Liver (tissue), 3 donors: Measurements from ENCODE around the gene DEPDC5.
"Not testable (repeated sequence)": the region's sequence is repeated elsewhere in the genome, so short reads cannot be mapped to it uniquely, and the experiment has no call there.

Experiments
- EGR1 ChIP-seq, 2 donors: IDR thresholded peaks; 2 replicates each; pipeline ENCODE4 v1.6.1; 2016 to 2018; ENCODE audit warnings: antibody characterized with exemption in 2 of 2, low read depth in 2 of 2
- FOXA1 ChIP-seq: IDR thresholded peaks from 2 replicates; pipeline ENCODE4 v1.6.1; 2016; ENCODE audit warnings: antibody characterized with exemption
- GABPA ChIP-seq, 2 donors: IDR thresholded peaks in 1 of 2; conservative IDR thresholded peaks in 1 of 2; 2 replicates each; pipeline ENCODE4 v1.6.1; 2016; ENCODE audit warnings: antibody characterized with exemption in 2 of 2, mild to moderate bottlenecking in 1 of 2, moderate library complexity in 1 of 2
- MAX ChIP-seq: IDR thresholded peaks from 2 replicates; pipeline ENCODE4 v1.6.1; 2016; ENCODE audit warnings: antibody characterized with exemption
- REST ChIP-seq: IDR thresholded peaks from 2 replicates; pipeline ENCODE4 v1.6.1; 2016; ENCODE audit warnings: antibody characterized with exemption, mild to moderate bottlenecking
- SP1 ChIP-seq: IDR thresholded peaks from 2 replicates; pipeline ENCODE4 v1.6.1; 2018; ENCODE audit warnings: antibody characterized with exemption, mild to moderate bottlenecking
- TAF1 ChIP-seq: conservative IDR thresholded peaks from 2 replicates; pipeline ENCODE4 v1.6.1; 2016; ENCODE audit warnings: antibody characterized with exemption, mild to moderate bottlenecking
- TF ChIP-seq, protein P1 (sequence below): fragments of 150-350 bp; IDR thresholded peaks from 2 replicates; pipeline ENCODE4 v1.5.1; 2017; ENCODE audit warnings: improper control_type of control experiment, low read depth, low read length; ENCODE audit not compliant: missing input control
- TF ChIP-seq, protein P2 (sequence below): IDR thresholded peaks from 2 replicates; pipeline ENCODE4 v1.6.1; 2016; ENCODE audit warnings: antibody characterized with exemption
- donor health status: healthy.
- donor health status: healthy.

DNA sequence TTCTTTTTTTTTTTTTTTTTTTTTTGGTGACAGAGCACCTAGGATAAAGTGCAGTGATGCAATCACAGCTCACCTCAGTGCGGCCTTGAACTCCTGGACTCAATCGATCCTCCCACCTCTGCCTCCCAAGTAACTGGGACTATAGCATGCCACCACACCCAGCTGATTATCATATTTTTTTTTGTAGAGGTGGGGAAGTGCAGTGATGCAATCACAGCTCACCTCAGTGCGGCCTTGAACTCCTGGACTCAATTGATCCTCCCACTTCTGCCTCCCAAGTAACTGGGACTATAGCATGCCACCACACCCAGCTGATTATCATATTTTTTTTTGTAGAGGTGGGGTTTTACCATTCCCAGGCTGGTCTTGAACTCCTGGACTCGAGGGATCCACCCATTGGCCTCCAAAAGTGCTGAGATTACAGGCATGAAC, 61.6 kb downstream of the DEPDC5 start:
- TF ChIP-seq, protein P1, sequence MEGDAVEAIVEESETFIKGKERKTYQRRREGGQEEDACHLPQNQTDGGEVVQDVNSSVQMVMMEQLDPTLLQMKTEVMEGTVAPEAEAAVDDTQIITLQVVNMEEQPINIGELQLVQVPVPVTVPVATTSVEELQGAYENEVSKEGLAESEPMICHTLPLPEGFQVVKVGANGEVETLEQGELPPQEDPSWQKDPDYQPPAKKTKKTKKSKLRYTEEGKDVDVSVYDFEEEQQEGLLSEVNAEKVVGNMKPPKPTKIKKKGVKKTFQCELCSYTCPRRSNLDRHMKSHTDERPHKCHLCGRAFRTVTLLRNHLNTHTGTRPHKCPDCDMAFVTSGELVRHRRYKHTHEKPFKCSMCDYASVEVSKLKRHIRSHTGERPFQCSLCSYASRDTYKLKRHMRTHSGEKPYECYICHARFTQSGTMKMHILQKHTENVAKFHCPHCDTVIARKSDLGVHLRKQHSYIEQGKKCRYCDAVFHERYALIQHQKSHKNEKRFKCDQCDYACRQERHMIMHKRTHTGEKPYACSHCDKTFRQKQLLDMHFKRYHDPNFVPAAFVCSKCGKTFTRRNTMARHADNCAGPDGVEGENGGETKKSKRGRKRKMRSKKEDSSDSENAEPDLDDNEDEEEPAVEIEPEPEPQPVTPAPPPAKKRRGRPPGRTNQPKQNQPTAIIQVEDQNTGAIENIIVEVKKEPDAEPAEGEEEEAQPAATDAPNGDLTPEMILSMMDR = not testable (repeated sequence)
- not testable (repeated sequence) for TF ChIP-seq TAF1; EGR1 (IDR thresholded peaks at IDR 0.05; ENCODE audit: low read depth in 2 of 2); FOXA1
- peak; percentile 33 for TF ChIP-seq REST
- TF ChIP-seq GABPA (IDR thresholded peaks at IDR 0.05 in 1 of 2, conservative IDR thresholded peaks at IDR 0.05 in 1 of 2) = peak in 1 of 2 donors; percentile 37
- TF ChIP-seq, protein P2, sequence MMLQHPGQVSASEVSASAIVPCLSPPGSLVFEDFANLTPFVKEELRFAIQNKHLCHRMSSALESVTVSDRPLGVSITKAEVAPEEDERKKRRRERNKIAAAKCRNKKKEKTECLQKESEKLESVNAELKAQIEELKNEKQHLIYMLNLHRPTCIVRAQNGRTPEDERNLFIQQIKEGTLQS = peak; percentile 84
- TF ChIP-seq MAX = peak; percentile 83
- TF ChIP-seq SP1 = peak; percentile 74
